Measurements from ENCODE around the gene TMBIM1. TPM values are rescaled to one million over a fixed set of nuclear protein-coding genes. Genes with fewer than 3 reads are reported as not detected.

Gene TMBIM1
- total and polyA plus RNA-seq, 2 donors (not counting 3 experiments of a cell fraction or from before 2014, with no cell fraction given): 141 to 229 TPM

DNA sequence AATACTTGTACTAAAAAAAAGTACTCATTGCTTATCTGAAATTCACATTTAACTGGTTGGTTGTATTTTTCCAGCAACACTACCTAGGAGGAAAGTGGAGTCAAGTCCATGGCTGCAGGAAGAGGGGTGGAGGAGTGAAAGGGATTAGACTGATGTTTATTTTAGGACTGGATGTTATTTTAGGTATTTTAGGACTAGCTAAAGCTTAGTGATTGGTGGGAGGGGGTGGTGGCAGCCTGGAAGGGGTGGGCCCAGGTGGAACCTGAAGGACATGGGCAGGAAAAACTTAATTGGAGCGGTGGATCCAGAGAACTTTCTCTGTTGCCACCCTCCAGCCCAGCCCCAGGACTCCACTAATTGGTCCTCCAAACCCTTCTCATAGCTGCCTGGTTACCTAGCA lies 3.9 kb upstream of the TMBIM1 start:
- Histone ChIP-seq H3K36me3 (ENCODE audit: control insufficient read depth in 2 of 2, extremely low read depth in 1 of 2, insufficient read depth in 2 of 2, low read length in 2 of 2) (no peaks in the 10 kb centered on the region), H3K9me3 (replicated peaks; ENCODE audit: control insufficient read depth, insufficient read depth, low read length) (no peaks in the 10 kb centered on the region), H3K27me3 (ENCODE audit: control insufficient read depth in 2 of 2, insufficient read depth in 2 of 2, low read length in 2 of 2) (no peaks in the 10 kb centered on the region), H2AFZ (ENCODE audit: low read depth, low read length) (no peak overlapping the region), H3K4me2 (ENCODE audit: insufficient read depth, low read length) (no peak overlapping the region), H4K20me1 (replicated peaks; ENCODE audit: control insufficient read depth, extremely low read depth, insufficient read depth, low read length) (no peaks in the 10 kb centered on the region), H3K4me3 (replicated peaks in 1 of 3; ENCODE audit: insufficient read depth in 1 of 3, low read depth in 1 of 3, low read length in 3 of 3) (no peak overlapping the region), H3K9me1 (replicated peaks; ENCODE audit: control insufficient read depth, extremely low read depth, insufficient read depth, low read length) (no peaks in the 10 kb centered on the region), H3K4me1 (ENCODE audit: control insufficient read depth, extremely low read depth, insufficient read depth, low read length) (peaks cover 40% of the 10 kb centered on the region), H3K27ac (ENCODE audit: insufficient read depth, low read depth, low read length) (no peak overlapping the region), H3K79me2 (ENCODE audit: control insufficient read depth, insufficient read depth, low read length) (peaks cover 11% of the 10 kb centered on the region), H3K9ac (replicated peaks; ENCODE audit: extremely low read depth, insufficient read depth, low read length) (no peak overlapping the region)
- no peak for DNase-seq (ENCODE audit: low read depth, low spot score)
- intact Hi-C loops (cut with micrococcal nuclease): no loop called here
- dilution Hi-C loops (cut with MboI; ENCODE audit: extremely low pct_ligation_motif_present, low sequenced_read_pairs): no loop called here
- BruUV-seq (replicated peaks): no TSS peak
- FAIRE-seq: no peak
- TF ChIP-seq POLR2A (IDR thresholded peaks at IDR 0.05; ENCODE audit: low read depth, low read length) (no peak), POLR2AphosphoS5 (IDR thresholded peaks at IDR 0.05; ENCODE audit: insufficient read depth, low read depth, low read length) (no peak), EZH2 (IDR thresholded peaks at IDR 0.05; ENCODE audit: borderline replicate concordance, low read depth, low read length, severe bottlenecking) (no peak), JUN (IDR thresholded peaks at IDR 0.05; ENCODE audit: borderline replicate concordance, insufficient read depth, insufficient read length, low read depth) (no peak), FOS (IDR thresholded peaks at IDR 0.05; ENCODE audit: borderline replicate concordance, insufficient read depth, low read length) (no peak), GATA2 (IDR thresholded peaks at IDR 0.05; ENCODE audit: insufficient read depth, insufficient read length, low read depth, low read length) (no peak), MYC (IDR thresholded peaks at IDR 0.05; ENCODE audit: low read depth, low read length) (no peak), CTCF (IDR thresholded peaks at IDR 0.05; ENCODE audit: extremely low read depth in 1 of 2, insufficient read depth in 1 of 2, low read depth in 1 of 2, low read length in 2 of 2) (no peak)
- TF ChIP-seq, protein P1, sequence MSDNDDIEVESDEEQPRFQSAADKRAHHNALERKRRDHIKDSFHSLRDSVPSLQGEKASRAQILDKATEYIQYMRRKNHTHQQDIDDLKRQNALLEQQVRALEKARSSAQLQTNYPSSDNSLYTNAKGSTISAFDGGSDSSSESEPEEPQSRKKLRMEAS (IDR thresholded peaks at IDR 0.05; ENCODE audit: insufficient read depth, insufficient read length): no peak
- ChIA-PET POLR2A (no interaction called here), CTCF (interaction anchor here (0.8 to 12.1 kb wide), 8 partner anchors 23 to 170 kb away, joined by 3 to 178 read pairs (median 5); partner anchors contain the start of gene CATIP)
